Measurements from ENCODE around the gene TSPAN18. TPM values are rescaled to one million over a fixed set of nuclear protein-coding genes. Genes with fewer than 3 reads are reported as not detected.

Gene TSPAN18
- total RNA-seq, 1 donor from 2014 or later, result 25.7 TPM

- peaks cover 5% of the 10 kb centered on the region for H3K4me1 Mint-ChIP-seq (ENCODE audit: low read depth)
- no peaks in the 10 kb centered on the region for H3K36me3 Mint-ChIP-seq (ENCODE audit: insufficient read depth)
- no peak overlapping the region for H3K4me3 Mint-ChIP-seq (ENCODE audit: low read depth)
- DNase-seq (ENCODE audit: low spot score, unreplicated experiment), result no peak
- no peak for TF ChIP-seq CTCF (IDR thresholded peaks at IDR 0.05; ENCODE audit: unreplicated experiment)
- peaks cover 8% of the 10 kb centered on the region for H3K27me3 Mint-ChIP-seq
- H3K27ac Mint-ChIP-seq, result no peak overlapping the region
- no peaks in the 10 kb centered on the region for H3K9me3 Mint-ChIP-seq (ENCODE audit: low read depth)
These were observed 244.4 kb downstream of the TSPAN18 start for GRCh38 chr11:44971185-44971584.

- no peaks in the 10 kb centered on the region for H3K36me3 Mint-ChIP-seq (ENCODE audit: insufficient read depth)
- H3K27ac Mint-ChIP-seq, result no peak overlapping the region
- no peaks in the 10 kb centered on the region for H3K9me3 Mint-ChIP-seq (ENCODE audit: low read depth)
- TF ChIP-seq CTCF (IDR thresholded peaks at IDR 0.05; ENCODE audit: unreplicated experiment), result no peak
- H3K4me1 Mint-ChIP-seq (ENCODE audit: low read depth), result peaks cover 9% of the 10 kb centered on the region
- no peak overlapping the region for H3K4me3 Mint-ChIP-seq (ENCODE audit: low read depth)
- no peak for DNase-seq (ENCODE audit: low spot score, unreplicated experiment)
- peaks cover 8% of the 10 kb centered on the region for H3K27me3 Mint-ChIP-seq
These were observed 246.1 kb downstream of the TSPAN18 start for GRCh38 chr11:44972746-44973435.

- Mint-ChIP-seq H3K9me3 (ENCODE audit: low read depth) (no peaks in the 10 kb centered on the region), H3K4me1 (ENCODE audit: low read depth) (peaks cover 9% of the 10 kb centered on the region), H3K4me3 (ENCODE audit: low read depth) (no peak overlapping the region), H3K27me3 (peaks cover 8% of the 10 kb centered on the region), H3K27ac (no peak overlapping the region), H3K36me3 (ENCODE audit: insufficient read depth) (no peaks in the 10 kb centered on the region)
- no peak for TF ChIP-seq CTCF (IDR thresholded peaks at IDR 0.05; ENCODE audit: unreplicated experiment)
- DNase-seq (ENCODE audit: low spot score, unreplicated experiment), result no peak
These were observed 247.1 kb downstream of the TSPAN18 start for GRCh38 chr11:44973632-44974401.

GRCh38 chr11:44974402-44975000 is 247.7 kb downstream of the TSPAN18 start:
- no peak for DNase-seq (ENCODE audit: low spot score, unreplicated experiment)
- H3K36me3 Mint-ChIP-seq (ENCODE audit: insufficient read depth), result no peaks in the 10 kb centered on the region
- no peak overlapping the region for H3K27ac Mint-ChIP-seq
- H3K4me1 Mint-ChIP-seq (ENCODE audit: low read depth), result peaks cover 9% of the 10 kb centered on the region
- no peak overlapping the region for H3K4me3 Mint-ChIP-seq (ENCODE audit: low read depth)
- no peaks in the 10 kb centered on the region for H3K9me3 Mint-ChIP-seq (ENCODE audit: low read depth)
- TF ChIP-seq CTCF (IDR thresholded peaks at IDR 0.05; ENCODE audit: unreplicated experiment), result no peak
- H3K27me3 Mint-ChIP-seq, result peaks cover 8% of the 10 kb centered on the region

- Mint-ChIP-seq H3K4me3 (ENCODE audit: low read depth) (no peak overlapping the region), H3K9me3 (ENCODE audit: low read depth) (no peaks in the 10 kb centered on the region), H3K4me1 (ENCODE audit: low read depth) (peaks cover 4% of the 10 kb centered on the region), H3K27me3 (peaks cover 5% of the 10 kb centered on the region), H3K36me3 (ENCODE audit: insufficient read depth) (no peaks in the 10 kb centered on the region), H3K27ac (no peak overlapping the region)
- DNase-seq (ENCODE audit: low spot score, unreplicated experiment), result no peak
- no peak for TF ChIP-seq CTCF (IDR thresholded peaks at IDR 0.05; ENCODE audit: unreplicated experiment)
These were observed 249.8 kb downstream of the TSPAN18 start for GRCh38 chr11:44976576-44976975.
